HepG2 (cell line): Measurements from ENCODE around the gene CACNG7. TPM values are rescaled to one million over a fixed set of nuclear protein-coding genes. Genes with fewer than 3 reads are reported as not detected.
A peak's percentile ranks its signal among the peaks of the same experiment; 100 is the strongest.

Experiments
- GMEB2 ChIP-seq: IDR thresholded peaks from 2 replicates; pipeline ENCODE4 v1.6.1; 2016; ENCODE audit warnings: missing biosample characterization, missing genetic modification reagents, low read depth
- IKZF1 ChIP-seq: fragments of 450-650 bp; IDR thresholded peaks from 2 replicates; pipeline ENCODE4 v1.7.1; 2016
- MLXIP ChIP-seq: sonication (generic); formaldehyde crosslinking; IDR thresholded peaks from 2 replicates; pipeline ENCODE4 v1.9.0; 2021; ENCODE audit warnings: missing genetic modification reagents, borderline replicate concordance
- SNAPC2 ChIP-seq: sonication (generic); formaldehyde crosslinking; IDR thresholded peaks from 2 replicates; pipeline ENCODE4 v1.8.1; 2022; ENCODE audit warnings: mild to moderate bottlenecking, missing genetic modification reagents
- THAP9 ChIP-seq: sonication (generic); formaldehyde crosslinking; IDR thresholded peaks from 2 replicates; pipeline ENCODE4; 2020; ENCODE audit warnings: missing genetic modification reagents, mild to moderate bottlenecking, borderline replicate concordance
- polyA plus RNA-seq, 8 experiments: library from polyadenylated mRNA; depleted of rRNA in 3 of 8; stranded (reverse) in 7 of 8; unstranded in 1 of 8; fragments of >200 nt; fragmentation: Illumina TruSeq in 4 of 8; extraction: Trizol in 4 of 8; gene quantifications; 2 replicates each; pipeline versions ENCODE4 v1.2.1 to v1.2.3, GENCODE V29; 2011 to 2016; ENCODE audit warnings: low read depth in 4 of 8, missing spikeins in 1 of 8, mixed read lengths in 1 of 8; ENCODE audit not compliant: insufficient read depth in 1 of 8
- total RNA-seq, 5 experiments: library from RNA; depleted of rRNA; stranded (reverse); fragments of >200 nt; fragmentation: Illumina TruSeq; extraction: Trizol; gene quantifications; 2 replicates each; pipeline ENCODE4 v1.2.3, GENCODE V29; 2016; ENCODE audit warnings: low read depth in 1 of 5
- TF ChIP-seq, protein P1 (sequence below): sonication (generic); formaldehyde crosslinking; IDR thresholded peaks from 2 replicates; pipeline ENCODE4 v1.9.0; 2021; ENCODE audit warnings: mild to moderate bottlenecking, missing genetic modification reagents
- TF ChIP-seq, protein P2 (sequence below): sonication (generic); formaldehyde crosslinking; IDR thresholded peaks from 2 replicates; pipeline ENCODE4 v1.4.0; 2020; ENCODE audit warnings: low read depth, mild to moderate bottlenecking, missing genetic modification reagents
- TF ChIP-seq, protein P3 (sequence below): sonication (generic); formaldehyde crosslinking; IDR thresholded peaks from 2 replicates; pipeline ENCODE4 v1.8.0; 2022; ENCODE audit warnings: low read depth, missing genetic modification reagents

CACNG7 gene
- total and polyA plus RNA-seq, 2 of the 13 experiments (the other 11 are each of a cell fraction or from before 2014, with no cell fraction given): not detected

DNA sequence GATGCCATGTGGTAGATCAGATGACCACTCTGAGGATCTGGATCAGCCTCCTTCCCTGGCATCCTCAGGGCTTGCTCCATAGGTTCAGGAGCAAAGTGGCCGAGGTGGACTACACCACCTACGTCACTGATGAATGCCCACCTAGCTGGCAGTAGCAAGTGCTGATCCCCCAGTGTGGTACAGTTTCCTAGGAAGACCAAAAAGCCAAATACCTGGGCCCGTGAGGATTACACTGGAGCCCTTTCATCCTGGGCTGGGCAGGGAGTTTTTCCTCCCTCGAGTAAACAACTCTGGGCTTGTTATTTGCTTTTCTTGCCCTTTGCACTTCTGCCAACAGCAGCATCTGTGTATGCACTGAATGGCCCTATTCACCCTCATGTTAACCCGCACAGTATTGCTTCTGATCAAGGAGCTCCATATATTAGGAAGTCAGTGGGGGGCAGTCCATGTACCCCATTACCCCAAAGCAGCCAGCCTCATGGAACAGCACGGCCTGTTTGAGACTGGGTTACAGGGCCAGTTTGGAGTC lies 44.7 kb upstream of the CACNG7 start (continued):
- TF ChIP-seq, protein P1, sequence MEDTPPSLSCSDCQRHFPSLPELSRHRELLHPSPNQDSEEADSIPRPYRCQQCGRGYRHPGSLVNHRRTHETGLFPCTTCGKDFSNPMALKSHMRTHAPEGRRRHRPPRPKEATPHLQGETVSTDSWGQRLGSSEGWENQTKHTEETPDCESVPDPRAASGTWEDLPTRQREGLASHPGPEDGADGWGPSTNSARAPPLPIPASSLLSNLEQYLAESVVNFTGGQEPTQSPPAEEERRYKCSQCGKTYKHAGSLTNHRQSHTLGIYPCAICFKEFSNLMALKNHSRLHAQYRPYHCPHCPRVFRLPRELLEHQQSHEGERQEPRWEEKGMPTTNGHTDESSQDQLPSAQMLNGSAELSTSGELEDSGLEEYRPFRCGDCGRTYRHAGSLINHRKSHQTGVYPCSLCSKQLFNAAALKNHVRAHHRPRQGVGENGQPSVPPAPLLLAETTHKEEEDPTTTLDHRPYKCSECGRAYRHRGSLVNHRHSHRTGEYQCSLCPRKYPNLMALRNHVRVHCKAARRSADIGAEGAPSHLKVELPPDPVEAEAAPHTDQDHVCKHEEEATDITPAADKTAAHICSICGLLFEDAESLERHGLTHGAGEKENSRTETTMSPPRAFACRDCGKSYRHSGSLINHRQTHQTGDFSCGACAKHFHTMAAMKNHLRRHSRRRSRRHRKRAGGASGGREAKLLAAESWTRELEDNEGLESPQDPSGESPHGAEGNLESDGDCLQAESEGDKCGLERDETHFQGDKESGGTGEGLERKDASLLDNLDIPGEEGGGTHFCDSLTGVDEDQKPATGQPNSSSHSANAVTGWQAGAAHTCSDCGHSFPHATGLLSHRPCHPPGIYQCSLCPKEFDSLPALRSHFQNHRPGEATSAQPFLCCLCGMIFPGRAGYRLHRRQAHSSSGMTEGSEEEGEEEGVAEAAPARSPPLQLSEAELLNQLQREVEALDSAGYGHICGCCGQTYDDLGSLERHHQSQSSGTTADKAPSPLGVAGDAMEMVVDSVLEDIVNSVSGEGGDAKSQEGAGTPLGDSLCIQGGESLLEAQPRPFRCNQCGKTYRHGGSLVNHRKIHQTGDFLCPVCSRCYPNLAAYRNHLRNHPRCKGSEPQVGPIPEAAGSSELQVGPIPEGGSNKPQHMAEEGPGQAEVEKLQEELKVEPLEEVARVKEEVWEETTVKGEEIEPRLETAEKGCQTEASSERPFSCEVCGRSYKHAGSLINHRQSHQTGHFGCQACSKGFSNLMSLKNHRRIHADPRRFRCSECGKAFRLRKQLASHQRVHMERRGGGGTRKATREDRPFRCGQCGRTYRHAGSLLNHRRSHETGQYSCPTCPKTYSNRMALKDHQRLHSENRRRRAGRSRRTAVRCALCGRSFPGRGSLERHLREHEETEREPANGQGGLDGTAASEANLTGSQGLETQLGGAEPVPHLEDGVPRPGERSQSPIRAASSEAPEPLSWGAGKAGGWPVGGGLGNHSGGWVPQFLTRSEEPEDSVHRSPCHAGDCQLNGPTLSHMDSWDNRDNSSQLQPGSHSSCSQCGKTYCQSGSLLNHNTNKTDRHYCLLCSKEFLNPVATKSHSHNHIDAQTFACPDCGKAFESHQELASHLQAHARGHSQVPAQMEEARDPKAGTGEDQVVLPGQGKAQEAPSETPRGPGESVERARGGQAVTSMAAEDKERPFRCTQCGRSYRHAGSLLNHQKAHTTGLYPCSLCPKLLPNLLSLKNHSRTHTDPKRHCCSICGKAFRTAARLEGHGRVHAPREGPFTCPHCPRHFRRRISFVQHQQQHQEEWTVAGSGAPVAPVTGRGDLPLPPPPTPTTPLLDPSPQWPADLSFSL: no peak
- TF ChIP-seq MLXIP (CRISPR knock-in tag) (no peak), GMEB2 (0 out of 2 replicates have a peak, but pooled peaks have one; percentile 39), IKZF1 (no peak), THAP9 (CRISPR knock-in tag) (peak; percentile 54; the same call in 1 of the 2 replicates), SNAPC2 (CRISPR knock-in tag) (peak; percentile 78; the same call in 1 of the 2 replicates)
- TF ChIP-seq, protein P2, sequence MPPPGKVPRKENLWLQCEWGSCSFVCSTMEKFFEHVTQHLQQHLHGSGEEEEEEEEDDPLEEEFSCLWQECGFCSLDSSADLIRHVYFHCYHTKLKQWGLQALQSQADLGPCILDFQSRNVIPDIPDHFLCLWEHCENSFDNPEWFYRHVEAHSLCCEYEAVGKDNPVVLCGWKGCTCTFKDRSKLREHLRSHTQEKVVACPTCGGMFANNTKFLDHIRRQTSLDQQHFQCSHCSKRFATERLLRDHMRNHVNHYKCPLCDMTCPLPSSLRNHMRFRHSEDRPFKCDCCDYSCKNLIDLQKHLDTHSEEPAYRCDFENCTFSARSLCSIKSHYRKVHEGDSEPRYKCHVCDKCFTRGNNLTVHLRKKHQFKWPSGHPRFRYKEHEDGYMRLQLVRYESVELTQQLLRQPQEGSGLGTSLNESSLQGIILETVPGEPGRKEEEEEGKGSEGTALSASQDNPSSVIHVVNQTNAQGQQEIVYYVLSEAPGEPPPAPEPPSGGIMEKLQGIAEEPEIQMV (CRISPR knock-in tag): no peak
- TF ChIP-seq, protein P3, sequence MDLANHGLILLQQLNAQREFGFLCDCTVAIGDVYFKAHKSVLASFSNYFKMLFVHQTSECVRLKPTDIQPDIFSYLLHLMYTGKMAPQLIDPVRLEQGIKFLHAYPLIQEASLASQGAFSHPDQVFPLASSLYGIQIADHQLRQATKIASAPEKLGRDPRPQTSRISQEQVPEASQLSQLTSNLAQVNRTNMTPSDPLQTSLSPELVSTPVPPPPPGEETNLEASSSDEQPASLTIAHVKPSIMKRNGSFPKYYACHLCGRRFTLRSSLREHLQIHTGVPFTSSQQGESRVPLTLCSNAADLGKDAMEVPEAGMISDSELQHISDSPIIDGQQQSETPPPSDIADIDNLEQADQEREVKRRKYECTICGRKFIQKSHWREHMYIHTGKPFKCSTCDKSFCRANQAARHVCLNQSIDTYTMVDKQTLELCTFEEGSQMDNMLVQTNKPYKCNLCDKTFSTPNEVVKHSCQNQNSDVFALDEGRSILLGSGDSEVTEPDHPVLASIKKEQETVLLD (CRISPR knock-in tag): no peak
